Right renal pelvis (tissue), 4 donors: ENCODE data around the gene HOXB7. TPM values are rescaled to one million over a fixed set of nuclear protein-coding genes. Genes with fewer than 3 reads are reported as not detected.
A peak's percentile ranks its signal among the peaks of the same experiment; 100 is the strongest.

Experiments
- DNase-seq, 4 donors: peaks; one replicate each; pipeline ENCODE4 v3.0.0-alpha.2; 2013; ENCODE audit warnings: low read depth in 4 of 4, low spot score in 3 of 4, missing footprints in 1 of 4
- polyA plus RNA-seq, 4 donors: library from polyadenylated mRNA; unstranded; fragments of 120-200 nt; gene quantifications; one replicate each; pipeline ENCODE4 v1.2.1, GENCODE V29; 2013; ENCODE audit not compliant: insufficient read length in 4 of 4

The HOXB7 gene
- polyA plus RNA-seq, 4 donors, result 37.4 to 44.0 (median 40.5) TPM

- no peak for DNase-seq
Observed at GRCh38 chr17:48624544-48625494, 14.0 kb upstream of the HOXB7 start.

- DNase-seq, result no peak
Observed at GRCh38 chr17:48624118-48624517, 13.3 kb upstream of the HOXB7 start.

- no peak for DNase-seq
Observed at GRCh38 chr17:48623583-48623982, 12.8 kb upstream of the HOXB7 start.

- DNase-seq, result no peak
Observed at GRCh38 chr17:48622857-48623256, 12.0 kb upstream of the HOXB7 start.

DNA sequence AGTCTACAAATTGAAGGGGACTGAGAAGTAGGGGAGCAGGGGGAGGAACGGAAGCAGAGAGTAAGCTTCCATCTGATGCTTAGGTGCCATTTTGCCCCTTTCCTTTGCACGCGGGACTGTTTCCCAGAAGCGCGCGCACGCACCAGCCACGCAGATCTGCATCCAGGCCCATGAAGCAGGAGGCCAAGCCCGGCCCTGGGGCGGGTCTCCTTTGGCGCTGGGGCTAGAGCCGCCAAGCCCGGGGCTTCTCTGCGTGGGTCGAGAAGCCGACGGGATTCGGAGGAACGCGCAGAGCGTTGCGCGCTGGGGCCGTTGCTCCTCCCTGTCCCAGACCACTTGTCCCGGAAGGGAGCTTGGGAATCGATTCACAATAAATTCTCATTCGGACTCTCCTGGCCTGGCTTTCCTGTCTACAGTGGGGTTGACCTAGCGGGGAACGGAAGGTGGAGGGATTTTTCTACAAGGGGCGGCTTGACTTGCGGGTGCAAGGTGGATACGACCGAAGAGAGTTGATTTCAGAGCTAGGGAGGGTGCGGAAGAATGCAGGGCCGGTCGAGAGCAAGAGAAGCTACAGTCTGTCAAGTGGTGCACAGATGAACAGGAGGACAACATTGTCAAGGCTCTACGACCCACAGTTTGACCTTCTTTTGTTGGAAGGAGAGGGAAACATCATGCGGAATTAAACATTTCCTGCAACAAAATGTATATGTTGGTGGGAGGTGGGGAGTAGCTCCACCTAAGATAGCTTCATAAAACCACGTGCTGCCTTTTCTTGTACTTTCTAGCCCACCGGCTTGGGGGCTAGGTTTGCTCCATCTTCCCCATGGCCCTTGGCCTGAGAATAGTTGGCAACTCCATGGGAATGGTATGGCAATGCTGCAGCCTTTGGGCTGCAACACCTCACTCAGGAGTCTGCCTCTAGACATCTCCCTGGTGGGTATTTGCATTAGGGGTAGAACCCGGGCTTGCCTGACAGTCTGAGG, 10.9 kb upstream of the HOXB7 start:
- DNase-seq, result no peak

- DNase-seq, result no peak
Observed at GRCh38 chr17:48620461-48621139, 9.8 kb upstream of the HOXB7 start.

DNA sequence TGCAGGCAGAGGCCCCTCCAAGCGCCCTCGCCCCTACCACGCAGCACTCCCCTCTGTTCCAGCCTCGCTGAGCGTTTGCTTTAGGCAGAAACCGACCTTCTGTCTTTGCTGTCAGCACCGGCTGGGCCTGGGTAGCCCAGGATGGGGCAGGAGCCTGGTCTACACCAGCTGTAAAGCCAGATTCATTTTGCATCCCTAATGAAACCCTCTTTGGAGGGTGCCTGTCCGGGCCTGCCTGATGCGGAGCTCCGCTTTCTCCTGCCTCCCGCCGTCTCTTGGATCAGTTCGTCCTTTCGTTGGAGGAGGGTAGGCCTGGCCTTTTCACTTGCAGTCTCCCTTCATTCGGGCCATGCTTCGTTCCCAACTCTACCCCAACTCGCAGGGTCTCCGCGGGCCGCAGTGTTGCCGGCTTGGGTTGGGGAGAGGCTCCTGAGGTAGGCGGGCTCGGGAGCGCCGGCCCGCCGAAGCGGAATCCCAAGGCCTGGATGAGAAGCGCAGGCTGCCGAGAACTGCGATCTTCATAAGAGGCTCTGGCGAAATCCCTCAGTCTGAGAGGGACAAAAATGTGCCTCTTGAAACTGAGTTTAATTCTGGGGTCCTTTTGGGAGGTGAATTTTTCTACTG, 9.1 kb upstream of the HOXB7 start:
- DNase-seq, result no peak

- DNase-seq, result peak in 1 of 4 donors; percentile 85
Observed at GRCh38 chr17:48618256-48618896, 7.6 kb upstream of the HOXB7 start.

GRCh38 chr17:48617471-48618255, 6.8 kb upstream of the HOXB7 start:
- DNase-seq, result no peak

DNA sequence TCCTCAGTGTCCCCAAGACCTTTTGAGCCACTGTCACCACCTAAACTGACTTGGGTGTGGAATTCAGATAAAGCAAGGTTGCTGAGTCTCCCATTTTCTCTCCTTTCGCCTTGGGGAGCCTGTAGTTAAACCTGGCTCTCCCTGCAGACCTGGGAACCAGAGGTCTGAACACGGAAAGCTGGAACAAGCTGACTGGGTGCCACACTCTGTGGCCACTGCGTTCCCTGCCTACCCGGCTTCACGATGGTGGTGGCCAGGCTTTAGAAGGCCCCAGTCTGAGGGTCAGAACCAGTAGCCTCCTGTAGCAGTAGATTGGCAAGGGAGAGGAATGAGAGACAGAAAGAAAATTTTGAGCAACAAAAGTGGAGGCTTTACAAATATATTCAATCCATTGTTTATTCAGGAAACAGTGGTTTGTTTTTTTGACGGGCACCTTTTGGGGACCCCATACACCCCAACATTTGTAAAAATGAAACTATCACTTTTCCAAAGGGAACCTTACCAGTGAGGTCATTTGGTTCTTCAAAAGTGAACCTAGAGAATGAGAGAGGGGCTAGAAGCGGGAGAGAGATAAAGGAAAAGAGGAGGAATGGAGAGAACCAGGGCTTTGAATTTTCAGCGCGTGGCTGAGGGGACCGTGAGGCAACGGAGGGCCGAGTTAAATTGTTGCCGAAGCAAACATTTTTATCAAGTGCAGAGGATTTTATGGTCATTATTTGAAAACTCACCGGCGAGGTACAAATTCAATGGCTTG, 6.1 kb upstream of the HOXB7 start:
- no peak for DNase-seq

- no peak for DNase-seq
Observed at GRCh38 chr17:48615963-48616716, 5.3 kb upstream of the HOXB7 start.

DNA sequence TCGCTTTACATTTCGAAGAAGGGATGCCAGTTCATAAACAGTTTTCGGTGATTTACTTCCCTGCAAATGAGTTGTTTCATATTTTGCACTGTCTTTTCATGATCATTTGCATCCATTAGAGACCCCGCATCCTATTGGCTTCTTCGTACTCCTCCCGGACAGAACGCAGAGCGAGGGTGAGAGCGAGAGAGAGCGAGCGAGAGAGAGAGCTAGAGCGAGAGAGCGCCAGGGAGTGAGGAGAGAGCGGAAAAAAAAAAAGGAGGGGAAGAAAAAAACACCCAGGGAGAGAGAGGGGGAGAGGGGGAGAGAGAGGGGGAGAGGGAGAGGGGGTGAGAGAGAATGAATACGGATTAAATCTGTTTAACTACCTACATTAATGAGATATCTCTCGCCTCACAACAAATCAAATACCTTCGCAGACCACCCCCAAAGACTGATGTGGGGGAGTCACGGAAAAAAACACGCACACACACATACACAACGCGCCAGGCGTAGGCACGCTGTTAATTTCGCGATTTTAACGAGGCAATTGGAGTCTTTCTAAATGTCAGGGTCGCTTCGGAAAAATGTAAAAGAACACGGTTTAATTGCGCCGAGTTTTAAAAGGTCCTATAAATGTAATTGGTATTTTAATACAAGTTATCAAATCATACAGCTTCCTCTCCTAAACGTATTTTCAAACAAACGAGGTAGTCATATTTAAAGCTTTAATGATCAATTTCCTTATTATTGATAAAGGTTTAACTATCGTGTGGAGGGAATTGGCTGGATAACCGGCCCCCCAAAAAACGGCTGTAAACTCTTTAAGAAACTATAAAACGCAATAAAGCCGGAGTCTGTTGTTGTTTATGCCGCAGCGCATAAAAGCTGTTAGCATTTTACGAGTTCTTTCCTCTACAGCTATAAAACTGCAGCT, 4.5 kb upstream of the HOXB7 start, which contains the start of gene HOXB8:
HOXB8 (minus strand) TSS at position 246 of the 916 bp plus-strand sequence. CDS start 588 bp downstream, outside the sequence.
- no peak for DNase-seq

GRCh38 chr17:48613862-48614694, 3.3 kb upstream of the HOXB7 start:
- DNase-seq, result no peak

DNA sequence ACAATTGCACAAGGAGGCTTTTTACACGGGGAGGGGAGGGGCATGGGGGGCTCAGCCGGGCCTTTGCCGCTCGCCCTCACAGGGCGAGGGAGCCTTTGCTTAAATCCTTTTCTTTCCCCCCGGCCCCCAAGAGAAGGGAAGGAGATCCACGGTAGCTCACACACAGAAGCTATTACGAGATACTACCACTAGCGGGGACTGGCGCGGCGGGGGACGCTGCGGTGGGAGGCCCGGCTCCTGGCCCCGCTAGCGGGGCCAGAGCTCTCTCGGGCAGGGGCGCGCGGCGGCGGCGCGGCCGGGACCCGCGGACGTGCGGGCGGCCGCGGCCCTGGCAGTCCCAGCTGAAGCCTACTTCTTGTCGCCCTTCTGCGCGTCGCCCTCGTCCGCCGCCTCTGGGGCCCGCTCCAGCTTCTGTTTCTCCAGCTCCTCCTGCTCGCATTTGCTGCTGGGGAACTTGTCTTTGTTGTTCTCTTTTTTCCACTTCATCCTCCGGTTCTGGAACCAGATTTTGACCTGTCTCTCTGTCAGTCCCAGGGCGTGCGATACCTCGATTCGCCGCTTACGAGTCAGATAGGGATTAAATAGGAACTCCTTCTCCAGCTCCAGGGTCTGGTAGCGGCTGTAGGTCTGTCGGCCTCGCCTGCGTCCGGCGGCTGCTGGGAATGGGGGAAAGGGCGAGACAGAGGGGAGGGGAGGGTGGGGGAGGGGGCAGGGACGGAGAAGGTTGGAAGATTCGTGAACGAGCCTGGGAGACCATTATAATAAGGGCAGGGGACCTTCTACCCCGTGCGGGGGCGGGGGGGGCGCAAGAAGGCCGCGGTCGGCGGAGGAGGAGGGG, 2.3 kb upstream of the HOXB7 start:
- DNase-seq, result no peak
